AG09309 (cell line): ENCODE measurements around the gene SSH3.

Experiments used
- DNase-seq: peaks from one replicate; pipeline ENCODE4 v3.0.0-alpha.2; 2010; ENCODE audit warnings: low read depth
- H3K4me3 ChIP-seq: 2 replicates; pipeline ENCODE4 v1.5.1; 2011; ENCODE audit warnings: mild to moderate bottlenecking, low read depth, low read length, moderate library complexity; ENCODE audit not compliant: control insufficient read depth
- TF ChIP-seq, protein P1 (sequence below): IDR thresholded peaks from 2 replicates; pipeline ENCODE4 v1.5.1; 2011; ENCODE audit warnings: mild to moderate bottlenecking, low read depth, low read length, inconsistent platforms; ENCODE audit not compliant: insufficient read depth, control insufficient read depth; ENCODE audit errors: missing control alignments

Gene SSH3

DNA sequence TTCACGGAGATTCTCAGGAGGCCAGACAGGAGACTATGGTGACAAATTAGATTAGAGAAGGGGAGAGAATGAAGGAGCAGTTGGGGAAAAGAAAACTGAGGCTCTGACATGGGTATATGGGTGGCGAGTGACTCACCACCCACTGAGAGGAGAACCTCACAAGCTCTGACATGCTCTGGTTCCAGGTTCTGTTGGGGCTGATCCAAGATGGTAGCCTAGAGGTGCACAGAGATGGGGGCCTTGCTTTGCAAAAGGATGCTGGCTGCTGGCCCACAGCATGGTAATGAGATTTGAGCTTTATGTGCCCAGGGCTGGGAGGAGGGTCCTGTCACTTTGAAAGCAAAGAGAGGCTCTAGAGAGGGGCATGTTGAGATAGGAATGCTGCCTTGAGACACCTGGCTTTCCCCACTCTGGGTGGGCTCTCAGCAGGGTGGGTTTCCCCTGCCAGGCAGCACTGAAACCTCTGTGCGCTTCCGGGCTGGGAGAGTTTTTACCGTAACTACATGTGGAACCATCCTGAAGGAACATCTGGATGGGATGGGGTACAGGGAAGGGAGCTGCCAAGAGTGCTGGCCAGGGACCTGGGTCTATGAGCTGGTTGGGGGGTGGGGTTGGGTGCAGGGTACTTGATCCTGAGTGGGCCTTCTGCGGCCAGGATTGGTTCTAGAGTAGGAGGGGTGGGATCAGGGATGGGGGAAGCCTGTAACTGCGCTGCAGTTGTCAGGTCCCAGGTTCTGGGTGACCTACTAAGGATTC lies 38.3 kb upstream of the SSH3 start:
- no peak overlapping the region for H3K4me3 ChIP-seq
- DNase-seq = no peak
- TF ChIP-seq, protein P1, sequence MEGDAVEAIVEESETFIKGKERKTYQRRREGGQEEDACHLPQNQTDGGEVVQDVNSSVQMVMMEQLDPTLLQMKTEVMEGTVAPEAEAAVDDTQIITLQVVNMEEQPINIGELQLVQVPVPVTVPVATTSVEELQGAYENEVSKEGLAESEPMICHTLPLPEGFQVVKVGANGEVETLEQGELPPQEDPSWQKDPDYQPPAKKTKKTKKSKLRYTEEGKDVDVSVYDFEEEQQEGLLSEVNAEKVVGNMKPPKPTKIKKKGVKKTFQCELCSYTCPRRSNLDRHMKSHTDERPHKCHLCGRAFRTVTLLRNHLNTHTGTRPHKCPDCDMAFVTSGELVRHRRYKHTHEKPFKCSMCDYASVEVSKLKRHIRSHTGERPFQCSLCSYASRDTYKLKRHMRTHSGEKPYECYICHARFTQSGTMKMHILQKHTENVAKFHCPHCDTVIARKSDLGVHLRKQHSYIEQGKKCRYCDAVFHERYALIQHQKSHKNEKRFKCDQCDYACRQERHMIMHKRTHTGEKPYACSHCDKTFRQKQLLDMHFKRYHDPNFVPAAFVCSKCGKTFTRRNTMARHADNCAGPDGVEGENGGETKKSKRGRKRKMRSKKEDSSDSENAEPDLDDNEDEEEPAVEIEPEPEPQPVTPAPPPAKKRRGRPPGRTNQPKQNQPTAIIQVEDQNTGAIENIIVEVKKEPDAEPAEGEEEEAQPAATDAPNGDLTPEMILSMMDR = no peak

DNA sequence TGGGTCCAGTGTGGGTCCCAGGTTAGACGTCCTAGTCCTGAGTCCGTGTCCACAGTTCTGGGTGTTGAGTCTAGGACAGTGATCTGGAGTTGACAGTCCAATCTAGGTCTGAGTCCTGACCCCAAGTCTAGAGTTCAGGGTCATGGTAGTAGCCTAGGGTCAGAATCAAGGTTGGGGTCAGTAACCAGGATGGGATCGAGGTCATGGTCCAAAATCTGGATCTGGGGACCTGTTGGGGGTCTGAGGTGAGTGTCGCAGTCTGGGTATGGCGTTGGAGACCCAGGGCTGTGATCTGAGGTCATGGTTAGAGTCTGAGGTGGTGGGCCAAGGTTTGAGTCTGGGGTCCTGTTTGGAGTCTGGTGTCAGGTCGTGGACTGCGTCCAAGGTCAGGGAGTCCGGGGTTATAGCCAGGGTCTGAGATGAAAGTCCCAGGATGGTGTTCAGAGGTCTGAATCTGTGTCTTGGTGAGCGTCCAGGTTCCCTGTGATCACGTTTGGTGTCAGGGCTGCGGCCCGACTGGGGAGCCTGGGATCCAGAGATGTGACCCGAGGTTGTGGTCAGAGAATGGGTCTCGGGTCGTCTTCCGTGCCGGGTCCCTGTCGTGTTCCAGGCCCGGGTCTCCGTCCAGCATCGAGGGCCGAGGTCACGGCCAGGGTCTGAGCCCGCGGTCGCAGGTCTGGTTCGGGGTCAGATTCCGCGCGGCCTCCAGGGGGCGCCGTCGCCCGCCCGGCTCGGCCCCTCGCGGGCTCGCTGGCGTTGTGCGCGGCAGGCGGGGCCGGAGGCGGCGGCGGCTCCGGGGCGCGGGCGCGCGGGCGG lies 37.5 kb upstream of the SSH3 start:
- DNase-seq = no peak
- TF ChIP-seq, protein P1 = peak; percentile 57
- H3K4me3 ChIP-seq = peak overlapping the region; percentile 37

DNA sequence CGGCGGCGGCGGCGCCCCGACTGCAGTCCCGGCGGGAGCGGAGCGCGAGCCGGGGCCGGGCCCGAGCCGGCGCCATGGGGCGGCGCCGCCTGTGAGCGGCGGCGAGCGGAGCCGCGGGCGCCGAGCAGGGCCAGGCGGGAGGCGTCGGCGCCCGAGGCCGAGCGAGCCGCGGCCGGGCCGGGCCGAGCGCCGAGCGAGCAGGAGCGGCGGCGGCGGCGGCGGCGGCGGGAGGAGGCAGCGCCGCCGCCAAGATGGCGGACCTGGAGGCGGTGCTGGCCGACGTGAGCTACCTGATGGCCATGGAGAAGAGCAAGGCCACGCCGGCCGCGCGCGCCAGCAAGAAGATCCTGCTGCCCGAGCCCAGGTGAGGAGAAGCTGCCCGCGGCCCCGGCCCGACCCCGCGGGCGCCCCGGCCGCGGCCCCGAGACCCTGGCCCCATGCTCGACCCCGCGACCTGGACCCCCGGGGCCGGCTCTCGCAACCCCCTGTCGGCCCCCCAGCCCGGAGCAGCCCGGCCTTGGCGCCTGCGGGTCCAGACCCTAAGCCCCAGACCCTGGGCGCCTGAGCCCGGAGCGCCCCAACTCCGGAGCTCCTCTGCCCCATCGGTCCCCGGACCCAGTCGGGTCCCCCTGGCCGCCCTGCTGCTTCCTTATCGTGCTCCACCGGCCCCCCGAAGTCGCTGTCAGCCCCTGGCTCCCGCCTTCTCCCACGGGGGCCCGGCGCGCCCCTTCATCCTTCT lies 36.7 kb upstream of the SSH3 start, which contains the start of gene GRK2:
Gene GRK2, plus strand, starts transcription at position 25 of the 739 bp plus-strand sequence. Its CDS starts 227 bp downstream, at position 252.
- TF ChIP-seq, protein P1 = no peak
- DNase-seq = no peak
- peak within 1 kb of the TSS; percentile 83 for H3K4me3 ChIP-seq

DNA sequence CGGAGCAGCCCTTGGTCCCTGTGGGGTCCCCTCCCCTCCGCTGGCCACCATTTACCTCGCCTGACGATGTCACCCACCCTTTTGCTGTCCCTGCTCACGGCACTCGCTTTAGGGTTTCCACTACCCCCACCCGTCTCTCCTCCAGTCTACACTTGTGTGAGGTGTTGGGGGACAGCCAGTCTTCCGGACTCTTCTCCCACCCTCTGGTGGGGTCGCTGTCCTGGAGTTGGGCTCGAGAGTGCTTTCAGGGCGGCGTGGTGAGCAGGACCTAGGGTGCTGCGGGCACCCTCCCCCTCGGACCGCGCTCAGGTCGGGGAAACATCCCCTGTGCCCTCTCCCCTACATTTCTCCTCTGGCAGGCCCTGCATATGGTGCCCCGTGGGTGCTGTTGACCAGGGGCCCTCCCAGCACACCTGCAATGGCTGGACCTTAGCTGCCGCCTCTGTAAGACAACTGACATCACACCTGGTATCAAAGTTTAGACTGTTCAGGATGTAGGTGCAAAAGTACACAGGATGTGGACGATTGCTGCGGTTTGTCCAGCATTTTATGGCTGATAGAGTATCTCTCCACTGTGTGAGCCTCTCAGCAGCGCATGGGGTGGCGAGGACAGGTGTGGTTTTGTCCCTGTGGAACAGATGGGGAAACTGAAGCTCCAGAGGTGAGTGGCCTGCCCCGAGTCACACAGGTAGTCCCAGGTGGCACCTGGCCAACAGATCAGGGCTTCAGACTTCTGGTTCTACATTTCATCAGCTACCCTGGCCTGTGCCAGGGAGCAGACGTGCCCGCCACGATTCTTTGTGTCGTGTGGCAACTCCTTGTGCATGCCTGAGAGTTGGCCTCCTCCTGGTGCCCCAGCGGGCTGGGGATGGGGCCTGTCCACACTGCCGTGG lies 35.9 kb upstream of the SSH3 start:
- TF ChIP-seq, protein P1 = no peak
- peak overlapping the region; percentile 83 for H3K4me3 ChIP-seq
- DNase-seq = no peak

DNA sequence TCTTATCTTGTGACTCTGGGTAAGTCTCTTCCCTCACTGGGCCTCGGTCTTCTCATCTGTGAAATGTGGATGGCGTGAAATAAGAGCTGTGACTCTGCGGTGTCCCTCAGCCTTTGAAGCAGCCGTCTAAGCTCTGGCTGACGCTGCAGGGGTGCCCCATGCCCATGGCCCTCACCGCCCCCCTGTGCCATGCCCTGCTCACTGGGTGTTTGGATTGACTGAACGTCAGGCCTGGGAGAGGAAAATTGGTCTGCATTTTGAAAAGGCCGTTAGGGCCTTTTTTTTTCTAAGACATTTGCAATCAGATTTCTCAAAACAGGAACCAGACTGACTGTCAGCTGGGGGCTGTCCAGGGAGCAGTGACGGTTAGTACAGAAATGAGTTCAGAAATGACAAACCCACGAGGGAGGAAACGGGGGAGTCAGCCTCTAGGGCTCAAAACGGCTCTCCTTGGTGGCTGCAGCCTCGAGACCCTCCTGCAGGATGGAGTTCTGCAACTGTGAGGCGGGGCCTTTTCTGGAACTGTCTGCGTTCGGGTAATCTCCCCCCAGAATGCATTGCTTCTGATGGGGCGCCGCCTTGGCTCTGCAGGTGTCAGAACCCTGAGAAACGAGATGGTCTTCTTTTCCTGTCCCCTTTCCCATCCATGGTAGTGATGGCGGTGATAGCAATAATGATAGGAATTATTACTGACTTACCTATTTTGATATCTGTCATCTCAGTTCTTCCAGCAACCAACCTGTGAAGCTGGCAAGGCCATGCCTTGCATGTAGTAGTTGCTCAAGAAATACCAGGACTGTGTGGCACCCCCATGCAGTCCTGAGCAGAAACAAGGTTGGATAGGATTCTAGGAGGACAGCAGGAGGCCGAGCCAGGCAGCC lies 35.0 kb upstream of the SSH3 start:
- peak overlapping the region; percentile 83 for H3K4me3 ChIP-seq
- TF ChIP-seq, protein P1 = no peak
- DNase-seq = no peak
